Measurements from ENCODE around the gene SATB1. TPM values are rescaled to one million over a fixed set of nuclear protein-coding genes. Genes with fewer than 3 reads are reported as not detected.
A peak's percentile ranks its signal among the peaks of the same experiment; 100 is the strongest.

The SATB1 gene
- total RNA-seq, 2 experiments from 2014 or later: 268 to 273 TPM

DNA sequence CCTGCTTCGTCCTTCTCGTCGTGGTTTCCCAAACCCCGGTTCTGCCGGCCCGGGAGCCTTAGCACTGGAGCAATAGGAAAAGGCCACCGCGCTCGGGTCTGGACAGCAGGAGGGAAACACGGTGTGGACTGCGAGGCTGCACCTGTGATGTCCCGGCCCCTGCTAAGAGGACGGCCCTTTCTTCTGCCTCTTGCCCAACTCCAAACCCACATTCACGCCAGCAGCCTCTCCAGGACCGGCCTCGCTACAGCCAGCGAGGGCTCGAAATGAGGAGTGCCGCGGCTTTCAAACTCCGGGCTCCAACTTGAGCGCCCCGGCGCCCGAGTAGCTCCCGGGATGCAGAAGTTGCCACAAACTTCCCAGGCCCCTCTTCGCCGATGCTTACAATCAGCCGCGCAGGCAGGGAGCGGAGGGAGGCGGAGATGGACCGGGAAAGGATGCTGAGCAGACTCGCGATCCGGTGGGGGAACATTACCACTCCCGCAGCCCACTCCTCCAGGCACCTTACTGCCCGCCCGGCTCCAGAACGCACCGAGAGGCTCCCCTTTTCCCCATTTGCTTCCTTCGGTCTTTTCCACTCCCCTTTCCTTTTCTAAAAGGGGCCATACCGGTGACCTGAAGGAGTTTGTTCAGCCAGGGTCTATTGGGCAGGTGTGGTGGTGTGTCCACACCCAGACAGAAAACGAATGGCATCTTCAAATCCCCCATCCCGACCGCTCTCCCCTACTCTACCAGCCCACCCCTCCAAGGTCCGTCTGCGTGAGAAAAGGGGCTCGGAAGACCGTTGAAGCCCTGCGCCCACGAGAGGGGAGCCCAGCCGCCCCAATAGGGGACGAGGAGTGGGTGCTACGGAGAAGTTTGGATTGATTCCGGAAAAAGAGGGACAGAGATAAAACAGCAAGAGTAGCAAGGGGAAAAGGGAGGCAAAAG lies 18.8 kb upstream of the SATB1 start:
- POLR2A ChIA-PET: interaction anchor here (0.8 to 7.2 kb wide), 25 partner anchors 11 to 702 kb away, joined by 3 to 106 read pairs (median 5); partner anchors contain the start of genes SATB1 and TBC1D5
- DNase-seq (peak; percentile 46), ATAC-seq (no peak)
- Mint-ChIP-seq H3K4me1 (ENCODE audit: low read depth) (peaks cover 47% of the 10 kb centered on the region), H3K36me3 (ENCODE audit: low read depth) (peaks cover 77% of the 10 kb centered on the region), H3K27me3 (ENCODE audit: low read depth) (no peaks in the 10 kb centered on the region), H3K4me3 (peak overlapping the region; percentile 93), H3K9me3 (ENCODE audit: insufficient read depth) (peaks cover 3% of the 10 kb centered on the region), H3K27ac (peak overlapping the region; percentile 95)
- CTCF ChIA-PET: interaction anchor here (0.7 to 2.9 kb wide), 7 partner anchors 8 to 305 kb away, joined by 3 to 10 read pairs (median 3); no protein-coding TSS in a partner anchor

DNA sequence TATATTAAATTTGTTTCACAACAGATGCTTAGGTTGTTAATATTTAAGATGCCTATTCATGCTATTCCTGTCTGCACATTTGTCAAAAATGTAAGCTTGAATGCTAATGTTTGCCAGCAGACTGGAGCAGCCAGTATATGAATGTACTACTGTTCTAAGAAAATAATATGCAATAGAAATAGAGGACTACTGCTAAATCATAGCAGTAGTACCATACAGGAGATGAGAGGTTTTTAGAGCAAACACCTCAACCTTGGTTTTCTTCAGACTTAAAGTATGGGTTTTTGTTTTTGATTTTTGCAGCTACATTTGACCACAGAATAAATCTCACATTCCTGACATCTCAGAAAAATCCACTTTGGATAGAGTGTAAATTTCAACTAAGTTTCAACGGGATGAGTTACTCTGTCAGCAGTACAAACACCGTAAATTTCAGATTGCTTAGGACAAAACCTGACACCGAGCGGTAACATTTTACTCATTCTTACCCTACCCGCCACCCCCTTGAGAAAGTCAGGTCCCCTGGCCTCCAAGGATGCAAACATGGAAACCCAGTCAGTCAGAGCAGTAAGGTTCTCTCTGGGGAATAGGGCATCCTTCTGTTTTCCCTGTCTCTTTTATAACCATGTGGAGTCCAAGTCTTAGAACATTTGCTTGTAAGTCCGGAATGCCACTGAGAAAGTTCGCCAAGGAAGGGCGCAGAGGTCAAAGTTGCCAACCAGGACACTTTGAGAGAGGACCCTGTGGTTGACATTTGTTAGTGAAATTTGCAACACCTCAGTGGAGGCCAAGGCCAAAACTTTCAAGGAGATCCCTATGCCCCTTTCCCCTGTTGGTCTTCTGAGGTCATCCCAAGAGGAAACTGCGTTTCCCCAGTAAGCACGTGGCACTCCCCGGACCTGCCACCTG lies 17.9 kb upstream of the SATB1 start:
- peak overlapping the region; percentile 95 for H3K27ac Mint-ChIP-seq
- no peak for ATAC-seq

DNA sequence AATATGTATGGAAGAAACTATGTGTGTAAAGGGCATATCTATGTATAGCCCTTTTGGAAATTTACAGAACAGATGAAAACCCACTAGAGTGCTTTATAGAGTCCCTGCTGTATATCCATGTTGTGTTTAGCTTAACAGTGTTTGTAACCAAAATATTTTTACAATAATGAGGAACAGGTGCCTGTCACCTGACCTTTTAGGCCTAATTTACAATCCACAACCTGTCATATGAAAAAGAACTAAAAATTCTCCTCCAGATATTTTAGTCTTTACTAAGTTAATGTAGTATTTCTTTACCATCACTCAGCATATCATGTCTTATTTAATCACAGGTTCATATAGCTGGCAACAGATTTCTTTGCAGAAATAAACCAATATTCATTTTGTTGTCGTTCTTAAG lies 16.4 kb upstream of the SATB1 start:
- POLR2A ChIA-PET: interaction anchor here (0.5 to 7.2 kb wide), 6 partner anchors 11 to 283 kb away, joined by 3 to 106 read pairs (median 18); partner anchors contain the start of gene SATB1
- Mint-ChIP-seq H3K27ac (peak overlapping the region; percentile 80), H3K4me3 (peak overlapping the region; percentile 69), H3K9me3 (ENCODE audit: insufficient read depth) (no peaks in the 10 kb centered on the region), H3K27me3 (ENCODE audit: low read depth) (no peaks in the 10 kb centered on the region), H3K36me3 (ENCODE audit: low read depth) (peaks cover 72% of the 10 kb centered on the region), H3K4me1 (ENCODE audit: low read depth) (peaks cover 36% of the 10 kb centered on the region)
- DNase-seq: no peak
- CTCF ChIA-PET: interaction anchor here (1.3 to 3.8 kb wide), 4 partner anchors 11 to 318 kb away, joined by 3 to 22 read pairs (median 6); no protein-coding TSS in a partner anchor
- ATAC-seq: no peak

More for the DNA sequence above, 17.9 kb upstream of the SATB1 start:
- H3K36me3 Mint-ChIP-seq (ENCODE audit: low read depth): peaks cover 77% of the 10 kb centered on the region
- H3K4me1 Mint-ChIP-seq (ENCODE audit: low read depth): peaks cover 47% of the 10 kb centered on the region
- no peaks in the 10 kb centered on the region for H3K27me3 Mint-ChIP-seq (ENCODE audit: low read depth)
- no peaks in the 10 kb centered on the region for H3K9me3 Mint-ChIP-seq (ENCODE audit: insufficient read depth)
- peak; percentile 49 for DNase-seq
- CTCF ChIA-PET: interaction anchor here (1.0 to 3.8 kb wide), 6 partner anchors 13 to 316 kb away, joined by 3 to 22 read pairs (median 4); no protein-coding TSS in a partner anchor
- POLR2A ChIA-PET: interaction anchor here (0.6 to 7.2 kb wide), 11 partner anchors 12 to 298 kb away, joined by 3 to 106 read pairs (median 4); partner anchors contain the start of gene SATB1
- peak overlapping the region; percentile 93 for H3K4me3 Mint-ChIP-seq

DNA sequence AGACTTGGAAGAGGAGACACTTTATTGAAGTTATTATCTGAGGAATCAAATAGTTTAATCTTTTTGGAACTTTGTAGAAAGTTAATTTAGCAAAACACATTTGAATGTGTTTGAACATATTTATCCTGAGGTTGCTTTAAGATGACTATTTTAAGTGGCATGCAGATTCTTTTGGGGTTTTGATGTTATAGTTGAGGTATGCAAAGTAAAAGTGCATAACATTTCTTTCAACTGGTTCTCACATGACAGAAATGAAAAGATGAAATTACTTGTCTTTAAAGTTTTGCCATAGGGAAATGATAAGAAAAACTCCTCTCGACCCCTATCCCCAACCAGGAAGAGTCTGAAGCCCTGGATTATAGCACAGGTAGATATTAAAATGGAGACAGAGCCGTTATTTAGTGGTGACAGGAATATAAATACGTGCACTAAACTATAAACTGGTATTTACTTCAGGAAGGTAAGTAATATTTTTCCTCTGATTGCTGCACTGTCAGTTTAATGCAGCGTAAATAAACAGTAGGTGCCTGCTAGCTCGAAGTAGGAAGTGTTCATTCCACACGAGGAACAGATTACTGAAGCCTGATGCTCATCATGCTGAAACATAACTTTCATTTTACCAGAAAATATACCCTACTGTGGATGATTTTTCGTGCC lies 15.1 kb upstream of the SATB1 start:
- POLR2A ChIA-PET: interaction anchor here (3.5 to 7.2 kb wide), 2 partner anchors 9 to 18 kb away, joined by 46 to 106 read pairs; partner anchors contain the start of gene SATB1
- CTCF ChIA-PET: interaction anchor here (1.4 to 3.8 kb wide), 2 partner anchors 10 to 17 kb away, joined by 3 to 22 read pairs; no protein-coding TSS in a partner anchor
- H3K36me3 Mint-ChIP-seq (ENCODE audit: low read depth): peaks cover 75% of the 10 kb centered on the region
- H3K9me3 Mint-ChIP-seq (ENCODE audit: insufficient read depth): no peaks in the 10 kb centered on the region
- no peaks in the 10 kb centered on the region for H3K27me3 Mint-ChIP-seq (ENCODE audit: low read depth)
- peaks cover 42% of the 10 kb centered on the region for H3K4me1 Mint-ChIP-seq (ENCODE audit: low read depth)
- no peak for ATAC-seq
- H3K4me3 Mint-ChIP-seq: peak overlapping the region; percentile 69
- H3K27ac Mint-ChIP-seq: peak overlapping the region; percentile 80
- DNase-seq: no peak

DNA sequence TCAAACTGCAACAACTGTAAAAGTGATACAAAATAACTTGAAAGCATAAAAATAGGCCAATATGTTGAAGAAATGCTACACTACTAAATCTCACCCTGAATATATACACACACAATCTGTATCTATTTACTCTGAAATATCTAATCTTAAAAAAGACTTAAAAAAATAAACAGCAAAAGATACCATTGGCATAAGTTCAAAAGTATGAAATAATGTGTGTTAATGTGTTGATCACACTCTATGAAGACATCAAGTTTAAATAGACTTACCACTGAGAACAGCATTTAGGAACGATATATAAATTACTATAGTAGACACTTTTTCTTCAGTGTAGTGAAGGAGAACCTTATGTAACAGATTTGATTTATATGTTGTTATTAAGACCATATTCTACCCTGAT lies 14.1 kb upstream of the SATB1 start:
- CTCF ChIA-PET: interaction anchor here (3.8 kb wide), 1 partner anchor 9 kb away, joined by 22 read pairs; no protein-coding TSS in a partner anchor
- H3K36me3 Mint-ChIP-seq (ENCODE audit: low read depth): peaks cover 80% of the 10 kb centered on the region
- POLR2A ChIA-PET: interaction anchor here (1.6 to 10.7 kb wide), 4 partner anchors 10 to 277 kb away, joined by 31 to 265 read pairs (median 70); partner anchors contain the start of gene SATB1
- no peaks in the 10 kb centered on the region for H3K27me3 Mint-ChIP-seq (ENCODE audit: low read depth)
- no peak for ATAC-seq
- peaks cover 44% of the 10 kb centered on the region for H3K4me1 Mint-ChIP-seq (ENCODE audit: low read depth)
- DNase-seq: no peak
- H3K4me3 Mint-ChIP-seq: peak overlapping the region; percentile 69
- no peaks in the 10 kb centered on the region for H3K9me3 Mint-ChIP-seq (ENCODE audit: insufficient read depth)
- peak overlapping the region; percentile 80 for H3K27ac Mint-ChIP-seq

DNA sequence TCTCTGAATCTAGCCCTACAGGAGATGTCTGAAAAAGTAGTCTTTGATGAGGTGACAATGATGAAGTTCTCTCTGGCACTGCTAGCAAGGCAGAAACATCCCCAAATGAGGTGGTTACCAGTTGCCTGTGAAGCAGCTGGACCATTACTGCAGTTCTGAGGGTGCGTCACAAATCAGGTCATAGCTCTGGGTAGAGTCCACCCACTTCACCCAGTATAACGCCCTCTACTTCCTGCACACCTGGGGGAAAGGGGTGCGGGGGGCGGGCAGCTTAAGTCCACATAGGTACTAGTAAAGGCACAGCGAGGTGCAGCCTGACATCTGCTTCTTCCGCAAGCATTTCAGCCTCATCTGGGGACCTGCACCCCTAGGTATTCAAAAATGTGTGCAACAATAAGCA lies 13.4 kb upstream of the SATB1 start:
- H3K27ac Mint-ChIP-seq: peak overlapping the region; percentile 80
- H3K4me1 Mint-ChIP-seq (ENCODE audit: low read depth): peaks cover 44% of the 10 kb centered on the region
- peak overlapping the region; percentile 69 for H3K4me3 Mint-ChIP-seq
- peak; percentile 83 for DNase-seq
- ChIA-PET CTCF (interaction anchor here (0.9 to 1.1 kb wide), 8 partner anchors 9 to 319 kb away, joined by 3 to 5 read pairs (median 3); no protein-coding TSS in a partner anchor), POLR2A (interaction anchor here (0.6 to 10.7 kb wide), 15 partner anchors 10 to 320 kb away, joined by 3 to 265 read pairs (median 4); partner anchors contain the start of gene SATB1)
- no peaks in the 10 kb centered on the region for H3K9me3 Mint-ChIP-seq (ENCODE audit: insufficient read depth)
- no peaks in the 10 kb centered on the region for H3K27me3 Mint-ChIP-seq (ENCODE audit: low read depth)
- ATAC-seq: peak; percentile 79
- H3K36me3 Mint-ChIP-seq (ENCODE audit: low read depth): peaks cover 75% of the 10 kb centered on the region

DNA sequence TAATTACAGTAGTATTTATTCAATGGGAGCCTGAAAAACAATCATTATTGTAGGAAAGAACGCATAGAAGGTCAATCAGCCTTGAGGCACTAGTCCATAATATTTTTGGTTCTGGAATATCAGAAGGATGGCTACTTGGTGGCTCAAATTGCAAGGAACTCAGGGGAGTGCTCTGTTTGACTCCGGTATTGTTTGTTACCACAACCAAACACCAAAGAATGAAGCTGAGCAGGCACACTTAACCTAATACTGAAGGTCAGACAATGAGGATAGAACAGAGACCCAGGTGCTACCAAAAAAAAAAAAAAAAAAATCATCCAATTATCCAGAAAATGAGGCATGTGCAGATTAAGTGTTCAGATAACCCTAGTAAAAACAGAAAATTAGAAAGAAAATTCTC lies 11.1 kb upstream of the SATB1 start:
- Mint-ChIP-seq H3K36me3 (ENCODE audit: low read depth) (peaks cover 74% of the 10 kb centered on the region), H3K4me3 (peak overlapping the region; percentile 86), H3K27me3 (ENCODE audit: low read depth) (no peaks in the 10 kb centered on the region), H3K9me3 (ENCODE audit: insufficient read depth) (no peaks in the 10 kb centered on the region), H3K27ac (peak overlapping the region; percentile 92), H3K4me1 (ENCODE audit: low read depth) (peaks cover 58% of the 10 kb centered on the region)
- CTCF ChIA-PET: interaction anchor here (1.1 to 2.2 kb wide), 5 partner anchors 8 to 321 kb away, joined by 4 to 9 read pairs (median 4); no protein-coding TSS in a partner anchor
- POLR2A ChIA-PET: interaction anchor here (0.6 to 10.7 kb wide), 7 partner anchors 9 to 280 kb away, joined by 3 to 265 read pairs (median 18); partner anchors contain the start of gene SATB1
- ATAC-seq (no peak), DNase-seq (no peak)

DNA sequence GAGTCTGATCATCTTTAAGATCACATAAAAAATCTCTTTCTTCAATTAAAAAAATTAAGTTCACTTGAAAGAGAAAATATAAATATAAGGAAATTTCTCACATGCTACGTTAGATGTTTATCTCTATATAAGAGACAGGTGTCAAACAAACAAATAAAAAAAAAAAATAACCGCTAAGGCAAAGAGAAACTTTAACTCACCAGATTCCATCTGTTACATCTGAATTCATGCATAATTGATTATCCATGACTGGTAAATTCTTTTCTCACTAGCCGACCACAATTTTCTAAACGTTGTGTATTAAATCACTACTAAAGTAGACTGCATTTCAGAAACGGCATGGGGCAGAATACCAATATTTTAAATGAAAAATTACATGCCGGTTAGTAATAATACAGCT lies 9.6 kb upstream of the SATB1 start:
- Mint-ChIP-seq H3K27ac (peak overlapping the region; percentile 87), H3K4me3 (peak overlapping the region; percentile 86), H3K36me3 (ENCODE audit: low read depth) (peaks cover 71% of the 10 kb centered on the region), H3K4me1 (ENCODE audit: low read depth) (peaks cover 61% of the 10 kb centered on the region), H3K9me3 (ENCODE audit: insufficient read depth) (no peaks in the 10 kb centered on the region), H3K27me3 (ENCODE audit: low read depth) (no peaks in the 10 kb centered on the region)
- ChIA-PET CTCF (interaction anchor here (1.3 kb wide), 1 partner anchor 323 kb away, joined by 3 read pairs; no protein-coding TSS in a partner anchor), POLR2A (interaction anchor here (8.2 to 10.7 kb wide), 2 partner anchors 12 to 15 kb away, joined by 77 to 265 read pairs; partner anchors contain the start of gene SATB1)
- no peak for ATAC-seq
- DNase-seq: no peak

DNA sequence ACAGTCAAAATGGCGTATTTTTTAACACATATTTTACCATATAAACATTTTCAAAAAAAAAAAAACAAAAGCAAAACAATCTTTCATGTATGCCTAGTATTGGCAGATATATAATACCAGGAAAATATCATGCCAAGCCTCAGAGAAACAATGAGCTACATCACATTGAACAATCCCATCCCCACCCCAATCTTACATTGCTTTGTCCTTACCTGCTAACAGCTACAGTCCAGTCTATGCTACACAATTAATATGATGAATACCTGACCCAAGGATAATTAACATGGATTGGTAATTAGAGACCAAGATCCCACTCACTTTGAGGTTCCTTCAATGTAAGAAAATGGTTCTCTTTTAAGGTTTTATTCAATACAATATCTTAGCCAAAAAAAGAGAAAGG lies 7.6 kb upstream of the SATB1 start:
- Mint-ChIP-seq H3K36me3 (ENCODE audit: low read depth) (peaks cover 70% of the 10 kb centered on the region), H3K4me3 (peak overlapping the region; percentile 72), H3K27me3 (ENCODE audit: low read depth) (no peaks in the 10 kb centered on the region), H3K4me1 (ENCODE audit: low read depth) (peaks cover 64% of the 10 kb centered on the region), H3K27ac (peak overlapping the region; percentile 66), H3K9me3 (ENCODE audit: insufficient read depth) (no peaks in the 10 kb centered on the region)
- ChIA-PET POLR2A (interaction anchor here (1.3 to 10.7 kb wide), 4 partner anchors 9 to 312 kb away, joined by 3 to 265 read pairs (median 62); partner anchors contain the start of gene SATB1), CTCF (interaction anchor here (0.8 to 5.6 kb wide), 5 partner anchors 14 to 326 kb away, joined by 3 to 42 read pairs (median 3); no protein-coding TSS in a partner anchor)
- DNase-seq: no peak
- ATAC-seq: no peak

DNA sequence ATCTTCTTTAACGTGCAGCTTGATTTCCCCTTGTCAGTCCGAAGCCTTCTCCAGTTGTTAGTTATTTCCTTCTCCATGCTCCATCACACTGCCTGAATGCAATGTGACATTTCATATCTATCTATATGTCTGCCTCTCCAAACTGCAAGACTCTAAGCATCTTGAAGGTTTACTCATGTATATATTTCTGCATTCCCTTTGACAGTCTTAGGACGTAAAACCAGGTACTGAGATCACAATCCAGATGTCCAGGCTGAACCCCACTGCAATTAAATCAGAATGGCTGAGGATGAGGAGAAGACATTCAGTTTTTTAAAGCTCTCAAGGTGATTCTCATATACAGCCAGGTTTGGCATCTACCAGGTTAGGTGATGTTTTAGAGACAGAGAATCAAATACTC lies 6.1 kb upstream of the SATB1 start:
- H3K36me3 Mint-ChIP-seq (ENCODE audit: low read depth): peaks cover 67% of the 10 kb centered on the region
- ATAC-seq (no peak), DNase-seq (no peak)
- no peaks in the 10 kb centered on the region for H3K27me3 Mint-ChIP-seq (ENCODE audit: low read depth)
- ChIA-PET CTCF (interaction anchor here (0.6 to 5.6 kb wide), 11 partner anchors 8 to 557 kb away, joined by 3 to 42 read pairs (median 3); no protein-coding TSS in a partner anchor), POLR2A (interaction anchor here (0.5 to 10.7 kb wide), 7 partner anchors 10 to 314 kb away, joined by 3 to 265 read pairs (median 5); partner anchors contain the start of gene SATB1)
- H3K27ac Mint-ChIP-seq: peak overlapping the region; percentile 66
- H3K9me3 Mint-ChIP-seq (ENCODE audit: insufficient read depth): no peaks in the 10 kb centered on the region
- peaks cover 71% of the 10 kb centered on the region for H3K4me1 Mint-ChIP-seq (ENCODE audit: low read depth)
- peak overlapping the region; percentile 72 for H3K4me3 Mint-ChIP-seq

Measured in activated CD8-positive, alpha-beta T cell treated with anti-CD3 and anti-CD28 coated beads, Interleukin-2, amount 10 ng/mL, durations not matched to agents 7 days and 5 days (primary cell).